NCI-H2107 treated with DMSO at 0.1 percent for 48 hours (cell line): Measurements from ENCODE around the gene KASH5.
"Not testable (repeated sequence)": the region's sequence is repeated elsewhere in the genome, so short reads cannot be mapped to it uniquely, and the experiment has no call there.

ENCODE experiments used
- DNase-seq: peaks from one replicate; lab custom pipeline; 2025; ENCODE audit not compliant: unreplicated experiment; lab: John Stamatoyannopoulos, UW

Gene KASH5

DNA sequence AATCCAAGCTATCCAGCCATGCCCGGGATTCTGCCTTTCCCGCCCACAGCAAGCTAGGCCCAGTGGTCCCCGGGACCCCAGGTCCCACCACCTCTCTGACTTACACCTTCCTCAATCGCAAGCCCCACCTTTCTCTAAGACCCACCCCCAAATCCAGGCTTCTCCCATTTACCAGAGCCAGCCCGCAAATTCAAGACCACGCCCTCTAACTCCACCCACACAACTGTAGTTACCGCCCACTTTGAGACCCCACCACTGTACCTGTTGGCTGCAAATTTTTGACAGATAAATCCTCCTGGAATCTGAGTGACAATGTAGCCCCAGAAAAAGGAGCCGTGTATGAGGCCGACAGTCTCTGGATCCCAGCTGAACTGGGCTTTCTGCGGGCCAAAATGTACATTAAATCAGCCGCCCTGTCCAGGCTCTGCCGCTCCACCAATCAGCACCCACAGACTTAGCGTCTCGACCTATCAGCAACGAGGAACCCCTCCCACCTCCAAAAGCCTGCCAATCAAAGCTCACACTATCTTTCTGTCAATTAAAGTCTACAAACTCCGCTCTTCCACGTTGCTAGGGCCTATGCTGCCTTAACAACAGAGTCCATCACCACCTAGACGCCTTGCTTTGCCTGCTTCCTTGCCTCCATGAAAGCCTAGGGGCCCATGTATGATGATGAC is 47.0 kb downstream of the KASH5 start:
- DNase-seq, result no peak

DNA sequence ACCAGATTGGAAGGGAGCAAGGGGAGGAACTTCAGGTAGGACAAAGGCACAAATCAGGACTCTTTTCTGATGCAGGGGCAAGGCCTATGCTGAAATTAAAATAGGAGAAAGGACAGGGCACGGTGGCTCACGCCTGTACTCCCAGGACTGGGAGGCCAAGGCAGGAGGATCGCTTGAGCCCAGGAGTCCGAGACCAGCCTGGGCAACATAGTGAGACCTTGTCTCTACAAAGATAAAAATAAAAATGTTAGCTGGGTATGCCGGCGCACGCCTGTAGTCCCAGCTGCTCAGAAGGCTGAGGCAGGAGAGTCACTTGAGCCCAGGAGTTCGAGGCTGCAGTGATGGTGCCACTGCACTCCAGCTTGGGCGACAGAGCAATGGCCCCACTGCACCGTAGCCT is 47.6 kb downstream of the KASH5 start:
- DNase-seq, result no peak

DNA sequence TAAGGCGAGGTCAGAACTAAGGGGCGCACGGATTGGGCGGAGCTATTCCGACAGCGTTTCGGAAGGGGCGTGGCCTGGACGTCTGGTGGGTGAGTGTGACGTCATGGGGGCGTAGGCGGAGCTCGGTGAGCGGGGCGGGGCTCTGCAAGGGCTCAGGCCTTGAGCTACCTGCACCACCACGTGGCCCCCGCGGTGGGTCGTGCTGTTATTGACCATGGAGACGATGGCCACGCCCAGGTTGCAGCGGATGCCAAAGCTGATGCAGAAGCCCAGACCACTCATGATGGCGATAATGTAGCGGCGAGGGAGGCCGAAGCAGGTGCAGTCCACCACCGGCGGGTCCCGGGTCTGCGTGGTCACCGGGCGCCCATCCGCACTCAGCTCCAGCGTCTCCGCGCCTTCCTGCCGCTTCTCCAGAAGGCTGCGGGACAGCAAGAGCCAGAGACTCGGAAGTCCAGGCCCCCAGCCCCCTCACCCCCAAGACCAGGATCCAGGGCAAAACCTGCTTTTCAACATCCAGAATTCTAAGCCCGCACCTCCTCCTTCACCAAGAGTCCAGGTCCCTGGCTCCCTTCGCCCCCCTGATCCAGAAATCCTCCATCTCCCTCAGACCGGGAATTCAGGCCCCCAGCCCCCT is 48.5 kb downstream of the KASH5 start:
- DNase-seq, result no peak

DNA sequence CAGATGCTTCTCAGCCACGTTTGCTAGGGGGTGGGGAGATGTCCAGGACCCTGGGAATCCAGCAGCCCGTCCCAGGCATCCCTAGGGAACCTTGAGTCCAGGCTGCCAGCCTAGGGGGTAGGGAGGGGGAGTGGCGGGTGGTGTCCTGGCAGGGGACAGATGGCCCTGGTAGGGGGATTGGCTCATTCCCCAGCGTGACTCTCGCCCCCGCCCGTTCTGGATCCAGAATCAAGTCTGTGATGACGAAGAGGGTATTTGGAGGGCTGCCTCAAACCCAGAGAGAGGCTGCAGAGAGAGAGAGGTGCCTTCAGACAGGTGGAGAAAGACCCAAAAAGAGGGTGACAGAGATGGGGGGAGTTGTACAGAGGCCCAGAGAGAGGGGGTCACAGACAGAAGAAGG is 49.2 kb downstream of the KASH5 start:
- no peak for DNase-seq

DNA sequence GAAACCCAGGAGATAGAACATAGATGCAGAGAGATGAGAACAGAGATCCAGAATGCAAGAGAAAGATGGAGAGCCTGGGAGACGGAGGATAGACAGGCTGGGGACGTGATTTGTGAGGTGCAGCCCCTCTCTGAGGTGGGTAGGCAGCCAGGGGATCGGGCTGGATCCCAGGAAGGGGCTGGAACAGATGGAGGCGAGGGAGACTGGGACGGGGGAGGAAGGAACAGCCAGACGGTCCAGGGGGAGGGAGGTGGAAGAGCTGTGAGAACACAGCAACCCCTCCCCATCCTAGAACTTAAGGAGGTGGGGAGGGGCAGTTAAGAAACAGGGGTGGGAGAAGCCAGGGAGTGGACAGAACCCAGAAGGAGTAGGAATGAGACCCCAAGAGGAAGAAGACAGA is 50.2 kb downstream of the KASH5 start:
- DNase-seq, result no peak

DNA sequence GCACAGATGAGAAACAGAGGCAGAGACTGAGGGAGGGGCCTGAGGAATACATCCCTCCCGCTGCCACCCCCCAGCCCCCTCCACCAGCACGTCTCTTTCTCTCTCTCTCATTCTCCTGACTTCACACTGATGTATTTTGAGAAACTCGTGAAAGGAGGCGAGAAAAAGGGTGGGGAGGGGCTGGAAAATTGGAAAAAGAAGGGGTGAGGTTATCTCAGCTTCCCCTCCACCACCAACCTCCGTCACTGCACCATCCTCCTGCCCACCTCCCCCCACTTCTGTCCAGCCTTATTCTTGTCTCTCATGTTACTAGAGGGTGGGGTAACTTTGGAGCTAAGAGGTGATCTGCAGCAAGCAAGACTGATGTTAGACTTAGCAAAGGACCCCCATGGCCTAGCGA is 51.8 kb downstream of the KASH5 start:
- DNase-seq, result no peak

DNA sequence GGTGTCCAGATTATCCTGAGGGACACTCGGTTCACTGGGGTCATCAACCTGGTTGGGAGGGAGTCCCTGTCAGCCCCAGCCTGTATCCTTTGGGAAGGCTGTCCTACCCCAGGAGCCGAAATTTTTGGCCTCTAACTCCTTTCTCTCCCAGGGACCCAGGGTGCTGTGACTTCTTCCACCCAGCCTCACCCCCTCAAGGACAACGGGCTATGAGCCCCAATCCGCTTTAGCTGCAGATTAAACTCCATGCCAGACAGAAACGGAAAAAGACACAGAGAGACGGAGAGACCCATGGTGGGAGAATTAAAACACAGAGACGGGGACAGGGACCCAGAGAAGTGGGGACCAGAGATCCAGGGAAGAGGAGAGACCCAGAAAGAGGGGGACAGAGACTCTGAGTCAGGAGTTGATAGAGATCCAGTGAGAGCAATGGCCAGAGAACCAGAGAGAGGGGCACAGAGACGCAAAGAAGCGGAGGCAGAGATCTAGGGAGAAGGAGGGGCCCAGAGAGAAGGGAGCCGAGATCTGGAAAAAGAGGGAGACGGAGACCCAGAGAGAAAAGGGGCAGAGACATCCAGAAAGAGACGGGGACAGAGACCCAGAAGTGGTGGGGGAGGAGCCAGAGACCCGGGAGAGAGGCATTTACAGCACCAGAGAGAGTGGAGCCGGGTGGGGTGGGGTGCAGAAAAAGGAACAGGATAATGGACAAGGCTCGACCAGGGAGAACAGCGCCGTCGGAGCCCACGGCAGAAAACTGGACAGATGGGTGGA is 52.6 kb downstream of the KASH5 start:
- DNase-seq, result no peak

DNA sequence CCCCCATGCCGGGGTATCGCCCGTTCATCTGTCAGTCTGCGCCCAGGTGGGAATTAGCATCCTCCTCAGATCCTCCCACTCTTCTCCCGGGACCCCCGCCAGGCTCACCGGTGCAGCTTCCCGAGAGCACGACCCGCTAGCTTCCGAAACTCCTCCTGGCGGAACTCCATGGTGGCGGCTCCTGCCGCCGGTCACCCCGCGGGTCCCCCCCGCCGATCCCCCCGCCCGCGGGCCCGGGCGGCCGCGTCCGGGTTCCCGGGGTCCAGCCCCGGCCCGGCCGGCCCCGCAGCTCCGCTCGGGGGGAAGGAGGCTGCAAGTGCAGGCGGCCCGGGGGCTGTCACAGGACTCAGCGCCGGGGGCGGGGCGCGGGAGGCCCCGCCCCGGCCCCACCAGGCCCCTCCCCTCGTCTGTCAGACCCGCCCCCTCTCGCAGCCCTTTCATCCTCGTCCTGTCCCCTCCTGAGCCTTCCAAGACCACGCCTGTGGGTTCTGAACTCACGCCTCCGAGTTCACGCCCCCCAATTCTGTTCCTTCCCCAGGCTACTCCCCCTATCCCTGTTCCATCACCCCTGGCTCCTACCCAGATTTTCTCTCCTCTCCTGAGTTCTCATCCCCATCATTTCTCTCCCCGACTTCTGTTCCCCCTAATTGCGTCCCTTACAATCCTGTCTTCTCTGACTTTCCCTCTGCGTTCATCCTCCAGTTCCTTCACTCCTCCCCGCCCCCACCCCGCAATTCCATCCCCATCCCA is 53.3 kb downstream of the KASH5 start, which contains the start of gene SLC17A7:
Gene SLC17A7 (minus strand): TSS at position 318 of the 750 bp plus-strand sequence. CDS start 148 bp downstream, at position 170.
- DNase-seq, result no peak

DNA sequence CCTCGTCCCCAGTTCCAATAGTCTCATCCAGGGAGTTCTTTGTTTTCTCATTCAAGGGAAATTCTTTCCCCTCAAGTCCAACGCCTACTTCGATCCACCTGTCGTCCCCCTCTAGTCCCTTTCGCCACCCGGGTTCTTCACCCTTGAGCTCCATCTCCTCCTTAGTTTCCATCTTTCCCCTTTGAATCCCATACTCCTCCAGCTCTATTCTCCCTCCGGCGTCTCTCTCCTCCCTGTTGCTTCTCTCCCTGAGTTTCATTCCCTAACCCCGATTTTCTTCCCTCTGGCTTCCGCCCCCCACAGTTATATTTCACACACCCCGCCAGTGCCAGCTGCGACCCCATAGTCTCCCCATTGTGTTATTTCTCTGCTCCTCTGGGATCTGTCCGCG is 53.9 kb downstream of the KASH5 start:
- DNase-seq, result no peak

DNA sequence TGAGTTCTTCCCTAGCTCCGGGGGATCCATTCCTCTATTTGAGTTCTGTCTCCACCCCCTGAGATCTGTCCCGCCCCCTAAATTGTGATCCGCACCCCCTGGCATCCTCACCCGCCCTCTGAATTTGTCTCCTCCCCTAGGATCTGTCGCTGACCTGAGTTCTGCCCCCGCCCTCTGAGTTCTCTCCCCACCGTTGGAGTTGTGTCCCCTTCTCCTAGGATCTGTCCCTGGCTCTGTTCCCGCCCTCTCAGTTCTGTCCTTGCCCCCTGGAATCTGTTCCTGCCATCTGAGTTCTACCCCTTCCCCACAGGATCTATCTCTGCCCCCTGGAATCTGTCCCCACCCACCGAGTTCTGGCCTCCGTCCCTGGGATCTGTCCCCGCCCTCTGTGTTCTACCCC is 54.3 kb downstream of the KASH5 start:
- no peak for DNase-seq

DNA sequence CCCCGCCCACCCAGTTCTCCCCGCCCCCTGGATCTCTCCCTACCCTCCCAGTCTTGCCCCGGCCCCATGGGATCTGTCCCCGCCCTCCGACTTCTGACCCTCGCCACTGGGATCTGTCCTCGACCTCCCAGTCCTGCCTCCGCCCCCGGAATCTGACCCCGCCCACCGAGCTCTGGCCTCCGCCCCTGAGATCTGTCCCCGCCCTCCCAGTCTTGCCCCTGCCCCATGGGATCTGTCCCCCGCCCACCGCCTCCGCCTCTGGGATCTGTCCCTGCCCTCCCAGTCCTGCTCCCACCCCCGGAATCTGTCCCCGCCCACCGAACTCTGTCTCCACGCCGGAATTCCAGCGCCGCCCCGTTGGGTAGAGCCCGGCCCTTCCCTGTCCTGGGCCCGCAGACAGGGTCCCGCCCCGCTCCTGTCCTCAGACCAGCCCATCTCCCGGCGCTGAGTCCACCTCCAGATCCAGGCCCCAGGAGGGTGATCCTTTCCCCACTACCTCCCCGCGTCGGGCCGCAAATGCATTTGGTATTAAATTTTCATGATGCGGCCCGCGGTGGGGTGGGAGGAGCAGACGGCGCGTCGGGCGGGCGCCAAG is 54.8 kb downstream of the KASH5 start:
- DNase-seq, result no peak

DNA sequence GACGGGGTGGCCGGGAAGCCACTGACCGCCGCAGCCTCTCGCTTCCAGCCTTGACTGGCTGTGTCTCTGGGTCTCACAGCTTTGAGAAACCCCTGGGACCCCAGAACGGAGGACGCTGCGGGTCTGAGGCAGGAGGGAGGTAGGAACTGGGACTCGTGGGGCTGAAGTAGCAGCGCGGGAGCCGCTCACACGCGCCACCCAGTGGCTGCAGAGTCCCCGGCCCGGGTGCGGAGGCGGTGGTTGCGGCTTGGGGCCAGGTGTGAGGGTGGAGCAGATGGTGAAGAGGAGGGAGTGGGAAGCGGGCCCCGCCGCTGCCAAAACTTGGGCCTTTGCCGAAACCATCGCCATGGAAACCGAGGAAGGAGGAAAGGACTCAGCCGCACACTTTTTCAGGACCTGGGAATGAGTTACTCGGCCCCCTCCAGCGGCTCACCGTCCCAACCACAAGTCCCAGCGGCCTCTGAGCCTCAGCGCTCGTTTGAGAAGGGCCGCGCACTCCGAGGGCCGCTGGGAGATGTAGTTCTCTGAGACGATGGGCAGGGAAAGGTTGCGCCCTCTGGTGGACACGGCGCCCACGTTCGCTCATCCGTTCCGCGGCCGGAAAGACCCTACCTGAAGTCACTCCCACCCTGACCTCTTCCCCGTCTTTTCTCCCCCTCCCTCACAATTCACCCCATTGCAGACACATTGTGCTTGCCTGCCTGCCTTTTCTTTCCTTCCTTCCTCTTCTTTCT is 55.5 kb downstream of the KASH5 start:
- peak; percentile 82 for DNase-seq

DNA sequence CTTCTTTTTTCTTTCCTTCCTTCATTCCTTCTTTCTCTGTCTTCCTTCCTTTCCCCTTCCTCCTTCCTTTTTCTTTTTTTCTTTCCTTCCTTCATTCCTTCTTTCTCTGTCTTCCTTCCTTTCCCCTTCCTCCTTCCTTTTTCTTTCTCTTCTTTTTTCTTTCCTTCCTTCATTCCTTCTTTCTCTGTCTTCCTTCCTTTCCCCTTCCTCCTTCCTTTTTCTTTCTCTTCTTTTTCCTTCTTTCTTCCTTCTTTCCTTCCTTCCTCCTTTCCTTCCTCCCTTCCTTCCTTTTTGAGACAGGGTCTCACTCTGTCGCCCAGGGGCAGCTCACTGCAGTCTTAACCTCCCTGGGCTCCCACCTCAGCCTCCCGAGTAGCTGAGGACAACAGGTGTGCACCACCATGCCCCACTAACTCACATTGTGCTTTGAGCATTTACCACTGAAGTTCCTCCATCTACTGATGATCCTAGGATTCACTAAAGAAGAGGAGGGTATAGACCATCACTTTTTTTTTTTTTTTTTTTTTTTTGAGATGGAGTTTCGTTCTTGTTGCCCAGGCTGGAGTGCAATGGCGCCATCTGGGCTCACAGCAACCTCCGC is 56.2 kb downstream of the KASH5 start:
- not testable (repeated sequence) for DNase-seq

DNA sequence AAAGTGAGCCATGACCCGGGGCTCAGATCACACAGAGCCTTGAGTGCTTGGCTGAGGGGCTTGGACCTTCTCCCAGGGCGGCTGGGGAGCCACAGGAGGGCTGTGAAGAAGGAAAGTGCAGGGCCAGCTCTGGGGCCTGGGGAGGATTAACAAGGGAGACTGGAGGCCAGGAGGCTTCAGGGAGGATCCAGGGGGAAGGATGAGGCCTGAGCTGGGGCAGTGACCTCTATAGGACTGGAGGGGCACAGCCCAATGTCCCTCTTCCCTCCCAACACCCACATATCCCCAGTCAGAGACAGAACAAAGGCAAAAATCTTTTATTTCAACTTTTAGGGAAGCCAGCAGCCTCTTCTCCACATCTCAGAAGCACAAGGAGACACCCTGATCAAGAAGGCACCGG is 57.9 kb downstream of the KASH5 start:
- no peak for DNase-seq

DNA sequence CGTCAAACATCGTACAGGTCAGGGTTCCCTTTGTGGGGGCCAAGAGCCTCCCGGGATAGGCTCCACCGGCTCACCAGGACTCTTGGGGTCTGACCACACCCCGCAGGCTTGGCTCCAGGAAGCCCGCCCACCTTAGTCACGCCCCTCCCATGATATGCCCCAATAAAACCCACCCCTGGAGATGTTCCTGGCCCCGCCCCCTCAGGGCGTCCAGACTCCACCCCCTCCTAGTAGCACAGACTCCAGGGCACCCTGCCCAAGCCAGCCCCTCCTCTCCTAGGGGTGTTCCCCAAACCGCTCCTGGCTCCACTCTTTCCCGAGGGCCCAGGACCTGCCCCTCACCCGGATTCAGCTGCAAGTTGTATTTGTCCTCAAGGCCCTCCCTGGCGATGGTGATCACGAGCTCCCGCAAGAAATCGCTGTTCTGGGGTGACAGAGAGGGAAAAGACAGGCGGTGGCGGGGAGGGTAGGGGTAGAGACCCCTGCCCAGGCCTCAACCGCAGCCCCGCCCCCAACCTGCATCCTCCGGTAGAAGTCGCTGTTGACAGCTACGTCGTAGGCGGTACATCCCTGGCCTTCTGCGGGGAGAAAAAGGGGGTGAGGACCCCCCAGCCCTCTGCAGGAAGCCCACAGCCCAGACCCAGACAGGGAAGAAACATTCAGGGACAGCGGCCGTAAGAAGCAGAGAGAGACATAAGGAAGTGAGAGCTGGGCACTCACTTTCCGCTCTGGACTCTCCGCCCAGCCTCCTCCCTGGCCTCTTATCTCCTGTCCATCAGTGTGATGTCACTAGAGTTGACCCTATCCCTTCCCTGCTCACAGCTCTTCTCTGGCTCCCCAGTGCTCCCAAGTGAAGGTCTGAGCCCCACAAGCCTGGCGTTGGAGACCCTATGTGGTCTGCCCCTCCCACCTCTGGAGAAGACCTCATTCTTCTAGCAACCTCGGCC is 59.7 kb downstream of the KASH5 start:
- no peak for DNase-seq

DNA sequence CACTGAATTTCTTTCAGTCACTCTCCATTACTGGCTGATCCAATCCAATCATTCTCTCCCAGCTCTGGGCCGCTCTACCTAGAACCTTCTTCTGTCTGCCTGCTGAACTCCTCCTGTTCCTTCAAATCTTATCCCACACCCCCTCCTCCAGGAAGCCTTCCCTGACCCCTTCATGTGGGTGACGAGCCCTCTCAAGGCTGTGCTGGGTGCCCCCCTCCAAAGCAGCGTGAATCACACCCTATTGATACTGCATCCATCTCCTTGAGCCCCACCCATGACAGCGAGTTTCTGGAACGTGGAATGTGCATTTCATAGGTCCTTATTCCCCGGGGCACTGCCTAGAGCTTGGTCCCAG is 60.4 kb downstream of the KASH5 start:
- DNase-seq, result no peak

DNA sequence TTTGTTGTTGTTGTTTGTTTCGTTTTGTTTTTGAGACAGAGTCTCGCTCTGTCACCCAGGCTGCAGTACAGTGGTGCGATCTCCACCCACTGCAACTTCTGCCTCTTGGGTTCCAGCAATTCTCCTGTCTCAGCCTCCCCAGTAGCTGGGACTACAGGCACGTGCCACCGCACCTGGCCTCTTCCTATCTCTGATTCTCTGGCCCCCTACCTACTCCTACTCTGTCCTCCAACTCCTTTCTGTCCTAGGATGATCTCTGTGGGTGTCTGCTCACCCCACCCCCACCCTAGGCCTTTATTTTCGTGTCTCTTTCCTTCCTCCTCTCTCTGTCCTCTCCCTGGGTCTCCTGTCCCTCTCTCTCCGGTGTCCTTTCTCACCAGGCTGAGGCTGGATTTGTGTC is 62.4 kb downstream of the KASH5 start:
- DNase-seq, result no peak

DNA sequence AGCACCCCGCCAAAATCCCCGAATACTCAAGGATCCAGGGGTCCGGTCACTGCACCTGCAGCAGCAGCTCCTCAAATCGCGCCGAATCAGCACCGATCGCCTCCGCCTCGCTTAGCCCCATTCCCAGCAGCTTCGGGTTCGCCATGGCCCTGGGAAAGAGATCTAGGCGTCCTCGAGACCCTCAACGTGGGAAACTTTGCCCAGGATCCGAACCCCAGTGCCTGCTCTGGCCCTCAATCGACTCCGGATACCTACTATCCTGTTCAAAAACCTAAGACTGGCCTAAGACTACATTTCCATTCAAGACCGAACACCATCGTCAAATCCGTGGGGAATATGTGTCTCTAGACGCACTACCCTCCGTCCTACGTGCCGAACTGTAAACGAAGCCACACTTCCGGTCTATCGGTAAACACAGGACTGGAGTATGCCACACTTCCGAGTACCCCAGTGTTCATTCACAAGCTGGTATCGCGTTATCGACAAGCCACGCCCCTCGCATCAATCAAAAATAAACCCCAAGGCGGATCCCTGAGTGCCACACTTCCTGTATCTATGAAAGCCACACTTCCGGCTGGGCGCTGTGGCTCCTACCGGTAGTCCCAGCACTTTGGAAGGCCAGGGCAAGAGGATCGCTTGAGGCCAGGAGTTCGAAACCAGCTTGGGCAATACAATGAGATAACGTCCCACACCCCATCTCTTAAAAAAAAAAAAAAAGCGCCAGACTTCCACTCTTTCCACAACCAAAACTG is 63.6 kb downstream of the KASH5 start, which contains the start of gene PIH1D1:
Gene PIH1D1 (minus strand): TSS at position 385 of the 752 bp plus-strand sequence. CDS start 240 bp downstream, at position 145.
- DNase-seq, result peak; percentile 99
